NCI-H1436 treated with DMSO at 0.1 percent for 48 hours (cell line): Measurements from ENCODE around the gene CPLANE2.
A peak's percentile ranks its signal among the peaks of the same experiment; 100 is the strongest.
"Not testable (repeated sequence)": the region's sequence is repeated elsewhere in the genome, so short reads cannot be mapped to it uniquely, and the experiment has no call there.

Experiments used
- DNase-seq: peaks from one replicate; lab custom pipeline; 2025; lab: John Stamatoyannopoulos, UW

CPLANE2 gene

DNA sequence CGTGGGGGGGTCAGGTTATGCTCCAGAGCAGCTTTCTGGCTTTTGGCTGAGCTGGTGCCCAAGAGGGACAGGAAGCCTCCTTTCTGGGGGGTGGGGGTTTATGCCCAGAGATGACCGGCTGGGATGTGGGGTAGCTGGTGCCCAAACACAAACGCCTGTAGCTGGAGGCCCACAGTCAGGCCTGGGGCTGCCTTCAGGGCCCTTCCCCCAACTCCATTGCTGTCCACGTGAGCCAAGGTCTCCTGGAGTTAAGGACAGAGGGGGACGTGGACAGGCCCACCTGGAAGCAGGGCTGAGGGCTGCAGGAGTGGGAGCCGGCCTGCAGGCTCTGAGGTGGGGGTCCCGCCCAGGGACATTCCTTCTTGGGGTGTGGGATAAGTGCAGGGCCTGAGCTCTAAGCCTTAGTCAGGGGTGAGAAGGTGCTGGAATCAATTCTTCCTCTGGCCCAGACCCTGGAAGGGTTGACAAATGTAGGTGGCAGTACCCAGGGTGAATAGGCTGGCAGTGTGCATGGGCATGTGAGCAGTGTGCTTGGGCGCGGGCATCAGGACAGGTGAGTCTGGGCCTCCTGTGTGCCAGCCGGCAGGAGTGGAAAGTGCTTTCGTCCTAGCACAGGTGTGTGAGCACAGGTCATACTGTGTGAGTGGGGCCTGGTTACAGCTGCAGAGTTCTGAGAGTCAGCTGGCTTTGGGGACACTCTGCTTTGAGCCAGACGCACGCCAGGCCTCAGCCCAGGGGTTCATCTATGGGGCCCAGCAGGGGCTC is 6.8 kb downstream of the CPLANE2 start:
- no peak for DNase-seq

DNA sequence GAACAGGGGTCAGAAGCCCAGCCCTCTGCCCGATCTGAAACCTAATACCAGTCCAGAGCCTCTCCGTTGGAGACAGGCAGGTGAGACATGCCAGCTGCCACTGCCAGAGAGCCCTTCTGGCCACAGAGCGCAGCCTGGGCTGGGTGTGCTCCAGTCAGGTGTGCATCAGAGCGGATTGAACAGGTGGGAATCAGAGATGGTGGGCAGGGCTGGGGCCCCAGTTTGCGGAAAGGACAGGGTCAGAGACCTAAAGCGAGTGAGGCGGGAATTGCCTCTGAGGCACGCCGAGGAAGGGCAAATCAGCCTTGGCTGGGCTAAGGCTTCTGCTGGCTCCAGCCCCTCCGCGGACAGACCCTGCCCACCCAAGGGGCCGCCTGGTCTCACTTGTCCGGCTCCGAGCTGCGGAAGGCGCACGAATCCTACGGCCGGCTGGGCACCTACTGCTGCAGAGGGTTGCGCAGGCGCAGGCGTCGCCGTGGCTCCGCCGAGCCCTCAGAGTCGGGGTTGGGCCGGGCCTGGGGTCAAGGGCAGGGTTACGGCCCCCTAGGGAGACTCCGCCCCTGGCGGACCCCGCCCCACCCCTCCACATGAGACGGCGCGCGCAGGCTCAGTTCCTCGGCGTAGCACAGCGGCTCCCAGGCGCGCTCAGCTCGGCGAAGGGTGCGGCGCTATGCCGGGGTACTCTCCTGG is 10.3 kb downstream of the CPLANE2 start:
- DNase-seq: no peak

GRCh38 chr1:16226129-16226489 is 10.9 kb downstream of the CPLANE2 start:
- no peak for DNase-seq

DNA sequence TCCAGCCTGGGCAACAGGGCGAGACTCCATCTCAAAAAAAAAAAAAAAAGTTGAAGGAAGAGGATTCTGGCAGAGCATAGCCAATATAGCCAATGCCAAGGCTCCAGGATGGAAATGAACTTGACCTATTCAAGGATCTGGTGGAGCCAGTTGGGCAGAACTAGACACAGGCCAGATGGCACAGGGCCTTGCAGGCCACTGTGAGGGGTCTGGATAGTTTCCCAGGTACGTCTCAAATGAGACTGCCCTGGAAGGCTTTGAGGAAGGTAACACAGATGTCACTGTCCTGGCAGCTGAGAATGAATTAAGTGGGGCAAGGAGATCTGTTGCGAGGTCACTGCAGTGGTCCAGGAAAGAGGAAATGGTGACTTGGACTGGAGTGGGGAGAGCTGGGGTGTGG is 12.5 kb downstream of the CPLANE2 start:
- no peak for DNase-seq

DNA sequence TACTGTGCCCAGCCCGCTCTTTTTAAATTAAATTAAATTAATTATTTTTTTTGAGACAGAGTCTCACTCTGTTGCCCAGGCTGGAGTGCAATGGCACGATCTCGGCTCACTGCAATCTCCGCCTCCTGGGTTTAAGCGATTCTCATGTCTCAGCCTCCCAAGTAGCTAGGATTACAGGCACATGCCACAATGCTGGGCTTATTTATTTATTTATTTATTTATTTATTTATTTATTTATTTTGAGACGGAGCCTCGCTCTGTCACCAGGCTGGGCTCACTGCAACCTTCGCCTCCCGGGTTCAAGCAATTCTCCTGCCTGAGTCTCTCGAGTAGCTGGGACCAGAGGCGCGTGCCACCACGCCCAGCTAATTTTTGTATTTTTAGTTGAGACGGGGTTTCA is 14.3 kb downstream of the CPLANE2 start:
- DNase-seq: not testable (repeated sequence)

DNA sequence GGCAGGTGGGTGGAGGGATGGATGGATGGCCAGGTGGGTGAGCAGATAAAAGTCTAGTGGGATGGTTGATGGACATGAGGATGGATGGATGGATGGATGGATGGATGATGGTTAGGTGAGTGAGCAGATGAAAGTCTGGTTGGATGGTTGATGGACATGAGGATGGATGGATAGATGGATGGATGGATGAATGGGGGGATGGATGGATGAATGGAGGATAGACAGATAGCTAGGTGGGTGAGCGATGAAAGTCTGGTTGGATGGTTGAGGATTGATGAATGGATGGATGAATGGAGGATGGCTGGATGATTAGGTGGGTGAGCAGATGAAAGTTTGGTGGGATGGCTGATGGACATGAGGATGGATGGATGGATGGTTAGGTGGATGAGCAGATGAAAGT is 15.5 kb downstream of the CPLANE2 start:
- DNase-seq: no peak

DNA sequence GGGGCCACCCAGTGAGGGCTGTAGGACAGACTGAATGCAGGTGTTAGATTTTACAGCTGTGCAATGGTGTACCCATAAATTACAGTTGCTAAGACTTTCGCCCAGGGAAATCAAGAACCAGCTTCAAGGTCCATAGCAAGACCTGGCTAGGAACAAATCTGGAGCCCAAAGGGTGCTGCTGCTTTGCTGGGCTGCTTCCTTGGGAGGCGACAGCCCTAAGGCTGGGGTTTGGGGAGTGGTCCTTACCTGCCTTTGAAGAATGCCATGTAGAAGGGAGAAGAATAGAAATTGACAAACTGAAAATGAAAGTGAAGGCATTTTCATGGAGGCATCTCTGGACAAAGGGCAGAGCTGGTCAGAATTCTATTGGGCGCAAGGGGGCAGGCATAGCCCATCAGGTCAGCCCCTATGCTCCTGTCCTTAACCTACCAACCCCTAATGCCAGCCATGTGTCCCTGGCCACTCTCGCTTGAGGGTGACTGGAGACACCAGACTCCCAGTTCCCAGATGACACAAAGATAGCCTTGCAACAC is 16.9 kb downstream of the CPLANE2 start:
- no peak for DNase-seq

- no peak for DNase-seq
Observed at GRCh38 chr1:16218674-16219071, 18.3 kb downstream of the CPLANE2 start.

DNA sequence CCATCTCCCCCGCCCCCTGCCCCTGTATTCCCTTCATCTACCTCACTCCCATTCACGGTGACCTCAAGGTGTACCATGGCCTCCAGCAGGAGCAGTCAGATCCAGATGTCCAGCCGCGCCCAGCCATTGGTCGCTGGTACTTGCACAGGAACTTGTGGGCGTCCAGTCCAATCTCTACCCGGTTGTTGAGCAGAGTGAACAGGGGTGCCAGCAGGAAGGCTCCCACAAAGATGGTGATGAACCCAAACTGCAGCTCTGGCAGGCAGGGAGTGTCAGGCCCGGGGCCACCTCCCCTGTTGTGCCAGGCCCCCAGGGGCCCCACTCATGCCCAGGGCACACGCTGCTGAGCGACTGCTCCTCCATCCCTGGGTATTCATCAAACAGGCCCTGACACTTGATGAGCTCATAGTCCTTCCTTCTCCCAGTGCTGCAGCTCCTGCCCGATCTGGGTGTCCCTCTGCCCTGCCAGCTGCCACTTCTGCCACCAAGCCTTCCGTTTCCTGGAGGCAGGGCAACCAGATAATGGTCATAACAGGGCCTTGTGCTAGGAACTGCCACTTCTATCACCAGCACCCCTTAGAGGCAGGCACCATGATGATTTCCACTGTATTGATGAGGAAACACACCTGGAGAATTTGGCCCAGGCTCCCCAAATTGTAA is 18.8 kb downstream of the CPLANE2 start:
- no peak for DNase-seq

GRCh38 chr1:16217061-16217785 is 19.8 kb downstream of the CPLANE2 start:
- peak; percentile 80 for DNase-seq

DNA sequence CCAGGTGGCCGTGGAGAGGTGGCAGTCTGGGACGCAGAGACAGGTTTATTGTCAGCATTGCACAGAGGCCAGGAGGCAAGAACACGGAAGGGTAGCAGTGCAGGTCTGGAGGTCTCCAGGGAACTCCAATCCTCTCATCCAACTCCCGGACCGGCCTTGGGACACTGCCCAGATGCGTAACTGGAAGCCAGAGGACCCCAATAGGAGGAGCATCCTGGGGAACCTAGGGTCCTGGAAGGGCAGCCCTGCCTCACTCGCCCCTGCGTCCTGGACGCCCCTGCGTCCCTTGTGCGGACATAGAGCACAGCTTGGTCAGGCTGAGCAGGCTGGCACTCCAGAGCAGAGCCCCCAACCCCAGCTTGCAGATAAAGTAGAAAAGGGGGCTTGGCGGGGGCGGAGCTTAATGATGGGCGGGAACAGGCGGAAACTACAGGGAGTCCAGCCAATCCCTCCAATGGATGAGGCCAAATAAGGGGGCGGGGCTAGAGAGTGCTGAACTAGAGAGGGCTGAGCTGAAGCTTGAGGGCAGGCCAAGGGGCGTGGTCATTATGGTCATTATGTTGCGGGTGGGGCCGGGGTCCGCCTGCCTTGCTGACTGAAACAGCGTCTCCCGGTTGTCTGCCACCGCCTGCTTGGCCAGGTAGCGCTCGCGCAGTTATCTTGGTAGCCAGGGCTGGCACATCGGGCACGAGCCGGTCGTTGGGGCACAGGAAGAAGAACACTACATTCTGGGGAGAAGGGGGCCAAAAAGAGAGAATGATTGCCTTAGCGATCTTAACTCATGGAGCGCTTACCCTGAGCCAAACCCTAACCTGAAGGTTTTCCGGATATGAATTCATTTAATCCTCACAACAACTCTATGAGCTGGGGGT is 20.9 kb downstream of the CPLANE2 start:
- peak; percentile 83 for DNase-seq

GRCh38 chr1:16215240-16215639 is 21.7 kb downstream of the CPLANE2 start:
- not testable (repeated sequence) for DNase-seq

GRCh38 chr1:16213544-16213943 is 23.4 kb downstream of the CPLANE2 start:
- not testable (repeated sequence) for DNase-seq

DNA sequence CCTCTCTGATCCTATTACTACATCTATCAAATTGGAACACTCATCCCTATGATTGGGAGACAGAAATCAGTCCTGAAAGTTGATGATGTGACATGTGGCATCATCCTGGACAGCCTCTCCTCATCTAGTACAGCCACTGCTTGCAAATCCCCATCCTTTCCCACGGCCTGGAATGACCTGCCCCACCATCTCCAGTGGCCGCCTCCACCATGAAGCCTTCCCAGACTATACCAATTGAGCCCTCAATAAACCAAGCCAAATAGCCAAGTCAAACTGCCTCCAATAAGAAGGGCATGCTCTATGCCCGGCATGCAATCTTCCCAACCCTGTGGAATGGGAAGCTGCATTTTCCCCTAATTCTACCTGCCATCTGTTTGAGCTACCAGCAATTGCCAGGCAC is 24.0 kb downstream of the CPLANE2 start:
- DNase-seq: no peak

DNA sequence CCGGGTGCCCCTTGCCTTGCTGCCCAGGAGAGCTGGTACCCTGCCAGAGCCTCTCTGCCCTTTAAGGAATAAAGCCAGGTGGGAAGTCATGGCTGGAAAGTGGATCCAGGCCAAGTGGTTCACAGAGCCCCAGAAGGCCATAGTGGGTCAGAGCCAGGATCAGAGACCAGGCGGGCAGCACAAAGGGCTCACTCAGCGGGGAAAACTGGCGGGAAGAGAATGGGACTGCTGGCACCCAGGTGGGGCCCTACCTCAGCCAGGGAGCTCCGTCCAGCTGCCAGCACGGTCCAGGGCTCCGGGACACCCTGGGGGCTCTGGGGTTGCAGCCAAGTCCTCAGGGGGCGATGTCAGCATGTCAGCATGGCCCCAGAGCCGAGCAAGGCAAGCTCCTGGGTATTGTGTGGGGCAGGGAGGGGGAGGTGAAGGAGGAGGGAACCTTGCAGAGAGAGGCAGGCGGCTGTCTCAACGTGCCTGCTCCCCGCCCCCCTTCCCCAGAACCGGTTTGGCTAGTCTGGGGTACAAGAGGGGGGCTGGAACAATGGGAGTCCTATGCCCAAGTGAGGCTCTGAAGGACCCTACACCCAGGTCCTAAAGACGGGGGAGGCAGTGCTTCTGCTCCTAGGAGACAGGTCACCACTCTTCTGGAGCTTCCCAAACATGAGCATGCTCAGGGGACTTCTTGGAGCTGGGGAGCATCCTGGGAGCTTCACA is 24.6 kb downstream of the CPLANE2 start, which contains the start of gene ARHGEF19:
TSS of gene ARHGEF19 (minus strand) at position 402 of the 711 bp plus-strand sequence. CDS start 3,598 bp downstream, outside the sequence.
- DNase-seq: no peak

GRCh38 chr1:16211824-16212223 is 25.2 kb downstream of the CPLANE2 start:
- DNase-seq: no peak

- no peak for DNase-seq
Observed at GRCh38 chr1:16210581-16210980, 26.4 kb downstream of the CPLANE2 start.

GRCh38 chr1:16209847-16210407 is 27.1 kb downstream of the CPLANE2 start:
- DNase-seq: no peak

DNA sequence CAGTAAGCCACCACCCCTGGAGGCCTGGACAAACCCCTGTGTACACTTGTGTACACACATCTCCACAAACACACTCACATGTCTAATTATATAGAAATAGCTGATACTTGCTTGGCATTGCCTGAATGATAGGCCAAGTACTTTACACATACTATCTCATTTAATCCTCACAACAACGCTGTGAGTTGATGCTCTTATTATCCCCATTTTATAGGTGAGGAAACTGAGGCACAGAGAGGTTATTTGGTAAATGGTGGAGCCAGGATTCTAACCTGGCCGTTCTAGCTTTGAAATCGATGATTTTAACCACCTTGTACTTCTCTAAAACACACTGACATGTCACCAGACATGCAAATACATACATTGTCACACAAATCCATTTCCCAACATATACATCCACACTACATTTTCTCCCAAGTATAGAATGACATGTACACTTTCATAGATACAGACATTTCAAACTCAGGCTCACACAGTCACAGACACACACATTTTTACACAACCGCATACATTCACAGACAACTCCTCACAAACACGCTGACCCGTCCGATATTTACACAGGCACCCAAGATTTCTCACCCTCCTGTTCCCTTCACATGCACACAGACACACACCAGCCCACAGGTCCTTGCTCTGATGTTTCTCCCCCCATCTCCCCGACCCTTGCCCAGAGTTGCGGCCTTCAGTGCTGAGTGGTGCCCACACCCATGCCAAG is 27.7 kb downstream of the CPLANE2 start:
- DNase-seq: no peak
